Upper lobe of left lung (tissue), 6 donors: ENCODE results near the gene TYROBP. TPM values are rescaled to one million over a fixed set of nuclear protein-coding genes. Genes with fewer than 3 reads are reported as not detected.

Experiments
- ATAC-seq, 2 donors: fragments of 200-7000 bp; cut with Tn5 transposase; one replicate each; pipeline ENCODE4 v1.9.1; 2022; ENCODE audit warnings: mild to moderate bottlenecking in 2 of 2, moderate library complexity in 2 of 2; ENCODE audit not compliant: low FRiP score in 2 of 2
- DNase-seq, 2 donors: peaks; one replicate each; pipeline ENCODE4 v3.0.0-alpha.2; 2019 to 2020
- H3K27ac ChIP-seq, 4 donors: fragments of 200-600 bp; sonication (generic); one replicate each; pipeline ENCODE4 v1.5.1; 2016 to 2019
- H3K27me3 ChIP-seq, 4 donors: fragments of 200-600 bp; sonication (generic); one replicate each; pipeline ENCODE4 v1.5.1; 2017 to 2019
- H3K36me3 ChIP-seq, 4 donors: fragments of 200-600 bp; sonication (generic); one replicate each; pipeline ENCODE4 v1.5.1; 2016 to 2019
- H3K4me1 ChIP-seq, 4 donors: fragments of 200-600 bp; sonication (generic); one replicate each; pipeline ENCODE4 v1.5.1; 2018 to 2019
- H3K4me3 ChIP-seq, 4 donors: fragments of 200-600 bp; sonication (generic); one replicate each; pipeline ENCODE4 v1.5.1; 2017 to 2019; ENCODE audit warnings: mild to moderate bottlenecking in 2 of 4, moderate library complexity in 1 of 4
- H3K9me3 ChIP-seq, 4 donors: fragments of 200-600 bp; sonication (generic); one replicate each; pipeline ENCODE4 v1.5.1; 2018 to 2019
- CTCF ChIP-seq, 6 experiments: fragments of 450-650 bp in 4 of 6; fragments of 200-600 bp in 2 of 6; sonication (generic) in 2 of 6; IDR thresholded peaks; one replicate each; pipeline ENCODE4 v1.5.1; 2016 to 2019; ENCODE audit warnings: antibody characterized with exemption in 6 of 6
- EP300 ChIP-seq, 4 donors: sonication (generic); formaldehyde crosslinking; IDR thresholded peaks; one replicate each; pipeline ENCODE4 v1.5.1; 2017; ENCODE audit warnings: antibody characterized with exemption in 4 of 4, control low read depth in 2 of 4
- POLR2A ChIP-seq, 4 donors: fragments of 450-650 bp; IDR thresholded peaks; one replicate each; pipeline ENCODE4 v1.5.1; 2016 to 2017; ENCODE audit warnings: antibody characterized with exemption in 4 of 4, mild to moderate bottlenecking in 2 of 4
- POLR2AphosphoS5 ChIP-seq, 2 donors: sonication (generic); formaldehyde crosslinking; IDR thresholded peaks; one replicate each; pipeline ENCODE4 v1.5.1; 2017; ENCODE audit warnings: antibody characterized with exemption in 2 of 2
- WGBS, 2 donors: methylation state at CpG; one replicate each; pipeline ENCODE4 v1.1.5; 2017 to 2018; 5-methylcytosine and 5-hydroxymethylcytosine counted together
- total RNA-seq, 6 donors: library from RNA; depleted of rRNA in 4 of 6; stranded (reverse); fragments of >200 nt in 4 of 6; gene quantifications; one replicate each; pipeline versions ENCODE4 v1.1.0 to v1.2.1, GENCODE V29; 2016 to 2021
- donor health status: DM: no; HTN: no; CAD: no; lungs with moderate emphysema.
- donor health status: DM: no; HTN: yes; CAD: no; lungs with severe emphysema.

TYROBP gene
- total RNA-seq, 6 donors from 2014 or later: 131 to 532 (median 345) TPM

- ATAC-seq: no peak
- H3K27me3 ChIP-seq: peaks cover 0 to 21% (median 7%) of the 10 kb centered on the region in 4 donors
- no peaks in the 10 kb centered on the region for H3K36me3 ChIP-seq
- no peaks in the 10 kb centered on the region for H3K9me3 ChIP-seq
- H3K4me1 ChIP-seq: peaks cover 0 to 8% (median 3%) of the 10 kb centered on the region in 4 donors
- TF ChIP-seq CTCF (IDR thresholded peaks at IDR 0.05) (no peak), EP300 (IDR thresholded peaks at IDR 0.05) (no peak), POLR2A (IDR thresholded peaks at IDR 0.05) (no peak), POLR2AphosphoS5 (IDR thresholded peaks at IDR 0.05) (no peak)
- no peak for DNase-seq
- WGBS, 2 donors: 70 to 82% methylated on average over 10 to 14 of the region's 14 CpGs
- H3K4me3 ChIP-seq: no peak overlapping the region
- no peak overlapping the region for H3K27ac ChIP-seq
Observed at GRCh38 chr19:35862528-35862927, 45.6 kb downstream of the TYROBP start.

- Histone ChIP-seq H3K36me3 (no peaks in the 10 kb centered on the region), H3K27ac (no peak overlapping the region), H3K4me1 (peaks cover under 1 to 13% (median 9%) of the 10 kb centered on the region in 4 donors), H3K27me3 (peaks cover 0 to 26% (median 10%) of the 10 kb centered on the region in 4 donors), H3K9me3 (no peaks in the 10 kb centered on the region), H3K4me3 (no peak overlapping the region)
- 37 to 52% methylated on average over 6 to 19 of the region's 19 CpGs for WGBS, 2 donors
- TF ChIP-seq POLR2A (IDR thresholded peaks at IDR 0.05) (no peak), EP300 (IDR thresholded peaks at IDR 0.05) (no peak)
- DNase-seq: no peak
- ATAC-seq: no peak
Observed at GRCh38 chr19:35861640-35862160, 46.4 kb downstream of the TYROBP start.

- no peak for ATAC-seq
Observed at GRCh38 chr19:35860818-35861639, 47.1 kb downstream of the TYROBP start.

GRCh38 chr19:35860436-35860817 is 47.7 kb downstream of the TYROBP start:
- no peaks in the 10 kb centered on the region for H3K9me3 ChIP-seq
- H3K27ac ChIP-seq: no peak overlapping the region
- H3K4me3 ChIP-seq: no peak overlapping the region
- DNase-seq (peak in 1 of 2 donors; percentile 79), ATAC-seq (no peak)
- no peak for TF ChIP-seq POLR2AphosphoS5 (IDR thresholded peaks at IDR 0.05)
- TF ChIP-seq CTCF (IDR thresholded peaks at IDR 0.05): no peak
- TF ChIP-seq POLR2A (IDR thresholded peaks at IDR 0.05): no peak
- TF ChIP-seq EP300 (IDR thresholded peaks at IDR 0.05): no peak
- H3K36me3 ChIP-seq: no peaks in the 10 kb centered on the region
- H3K4me1 ChIP-seq: peaks cover 9 to 23% (median 16%) of the 10 kb centered on the region in 4 donors
- WGBS, 2 donors: 12 to 15% methylated on average over 13 of the region's 24 CpGs
- peaks cover 0 to 38% (median 18%) of the 10 kb centered on the region in 4 donors for H3K27me3 ChIP-seq

More at GRCh38 chr19:35860818-35861639, 47.1 kb downstream of the TYROBP start:
- H3K36me3 ChIP-seq: no peaks in the 10 kb centered on the region
- WGBS, 2 donors: 14 to 23% methylated on average over 17 to 30 of the region's 55 CpGs
- H3K4me3 ChIP-seq: no peak overlapping the region
- DNase-seq: peak in 1 of 2 donors; percentile 83
- H3K9me3 ChIP-seq: no peaks in the 10 kb centered on the region
- peaks cover 0 to 32% (median 16%) of the 10 kb centered on the region in 4 donors for H3K27me3 ChIP-seq
- TF ChIP-seq EP300 (IDR thresholded peaks at IDR 0.05) (no peak), POLR2AphosphoS5 (IDR thresholded peaks at IDR 0.05) (no peak), CTCF (IDR thresholded peaks at IDR 0.05) (no peak), POLR2A (IDR thresholded peaks at IDR 0.05) (no peak)
- H3K4me1 ChIP-seq: peaks cover 7 to 20% (median 15%) of the 10 kb centered on the region in 4 donors
- no peak overlapping the region for H3K27ac ChIP-seq

GRCh38 chr19:35859414-35859813 is 48.7 kb downstream of the TYROBP start:
- no peaks in the 10 kb centered on the region for H3K9me3 ChIP-seq
- TF ChIP-seq POLR2A (IDR thresholded peaks at IDR 0.05) (no peak), POLR2AphosphoS5 (IDR thresholded peaks at IDR 0.05) (no peak), EP300 (IDR thresholded peaks at IDR 0.05) (no peak), CTCF (IDR thresholded peaks at IDR 0.05) (no peak)
- 66 to 70% methylated on average over 4 of the region's 4 CpGs for WGBS, 2 donors
- peaks cover 0 to 39% (median 21%) of the 10 kb centered on the region in 4 donors for H3K27me3 ChIP-seq
- no peak for DNase-seq
- H3K4me3 ChIP-seq: no peak overlapping the region
- H3K27ac ChIP-seq: no peak overlapping the region
- H3K36me3 ChIP-seq: no peaks in the 10 kb centered on the region
- no peak for ATAC-seq
- H3K4me1 ChIP-seq: peaks cover 9 to 23% (median 16%) of the 10 kb centered on the region in 4 donors
